Testis (tissue), 3 donors: ENCODE data around the gene FGGY. TPM values are rescaled to one million over a fixed set of nuclear protein-coding genes. Genes with fewer than 3 reads are reported as not detected.
"Not testable (repeated sequence)": the region's sequence is repeated elsewhere in the genome, so short reads cannot be mapped to it uniquely, and the experiment has no call there.

ENCODE experiments used
- DNase-seq: peaks from one replicate; pipeline ENCODE4 v3.0.0-alpha.2; 2019
- H3K27ac ChIP-seq, 2 donors: fragments of 200-600 bp; sonication (generic); one replicate each; pipeline ENCODE4 v1.5.1; 2019
- H3K27me3 ChIP-seq: fragments of 200-600 bp; sonication (generic); one replicate; pipeline ENCODE4 v1.5.1; 2019
- H3K36me3 ChIP-seq: fragments of 200-600 bp; sonication (generic); one replicate; pipeline ENCODE4 v1.5.1; 2017; ENCODE audit warnings: low read depth; ENCODE audit errors: missing control alignments
- H3K4me1 ChIP-seq: fragments of 200-600 bp; sonication (generic); one replicate; pipeline ENCODE4 v1.5.1; 2019
- H3K4me3 ChIP-seq, 2 donors: fragments of 200-600 bp; sonication (generic); one replicate each; pipeline ENCODE4 v1.5.1; 2017 to 2019
- H3K9me3 ChIP-seq: fragments of 200-600 bp; sonication (generic); one replicate; pipeline ENCODE4 v1.5.1; 2017
- POLR2A ChIP-seq: fragments of 450-650 bp; IDR thresholded peaks from one replicate; pipeline ENCODE4 v1.6.1; 2017; ENCODE audit warnings: antibody characterized with exemption, mild to moderate bottlenecking, moderate library complexity
- WGBS, 2 donors: methylation state at CpG; one replicate each; pipeline ENCODE4 v1.1.5; 2018; 5-methylcytosine and 5-hydroxymethylcytosine counted together
- intact Hi-C: fragments of 100-400 bp; cut with DNase I; formaldehyde crosslinking; loops from one replicate; pipeline ENCODE4 v1.15.1; 2023; ENCODE audit warnings: low total_unique reads
- polyA plus RNA-seq: library from polyadenylated mRNA; stranded (reverse); fragments of 350-450 nt; fragmentation: Illumina TruSeq; extraction: RNeasy Lipid Tissue Mini Kit (QIAGEN cat#74804); gene quantifications from one replicate; pipeline ENCODE4 v1.2.3, GENCODE V29; 2014; ENCODE audit warnings: low read depth, low replicate concordance; ENCODE audit not compliant: insufficient read depth
- total RNA-seq, 2 donors: library from RNA; depleted of rRNA; stranded (reverse); fragments of >200 nt; gene quantifications; one replicate each; pipeline ENCODE4 v1.2.3, GENCODE V29; 2016
- TF ChIP-seq, protein P1 (sequence below), 3 experiments: fragments of 450-650 bp in 2 of 3; fragments of 200-600 bp in 1 of 3; sonication (generic) in 1 of 3; IDR thresholded peaks; one replicate each; pipeline ENCODE4 v1.5.1; 2016 to 2019; ENCODE audit warnings: antibody characterized with exemption in 3 of 3, mild to moderate bottlenecking in 2 of 3, moderate library complexity in 1 of 3

FGGY gene
- total and polyA plus RNA-seq, 3 donors from 2014 or later: 14.6 to 32.8 (median 32.3) TPM

GRCh38 chr1:59570524-59570923 lies 273.6 kb downstream of the FGGY start:
- no peak overlapping the region for H3K4me3 ChIP-seq
- TF ChIP-seq, protein P1, sequence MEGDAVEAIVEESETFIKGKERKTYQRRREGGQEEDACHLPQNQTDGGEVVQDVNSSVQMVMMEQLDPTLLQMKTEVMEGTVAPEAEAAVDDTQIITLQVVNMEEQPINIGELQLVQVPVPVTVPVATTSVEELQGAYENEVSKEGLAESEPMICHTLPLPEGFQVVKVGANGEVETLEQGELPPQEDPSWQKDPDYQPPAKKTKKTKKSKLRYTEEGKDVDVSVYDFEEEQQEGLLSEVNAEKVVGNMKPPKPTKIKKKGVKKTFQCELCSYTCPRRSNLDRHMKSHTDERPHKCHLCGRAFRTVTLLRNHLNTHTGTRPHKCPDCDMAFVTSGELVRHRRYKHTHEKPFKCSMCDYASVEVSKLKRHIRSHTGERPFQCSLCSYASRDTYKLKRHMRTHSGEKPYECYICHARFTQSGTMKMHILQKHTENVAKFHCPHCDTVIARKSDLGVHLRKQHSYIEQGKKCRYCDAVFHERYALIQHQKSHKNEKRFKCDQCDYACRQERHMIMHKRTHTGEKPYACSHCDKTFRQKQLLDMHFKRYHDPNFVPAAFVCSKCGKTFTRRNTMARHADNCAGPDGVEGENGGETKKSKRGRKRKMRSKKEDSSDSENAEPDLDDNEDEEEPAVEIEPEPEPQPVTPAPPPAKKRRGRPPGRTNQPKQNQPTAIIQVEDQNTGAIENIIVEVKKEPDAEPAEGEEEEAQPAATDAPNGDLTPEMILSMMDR (IDR thresholded peaks at IDR 0.05): no peak
- no peak for TF ChIP-seq POLR2A
- intact Hi-C loops: no loop called here
- H3K36me3 ChIP-seq: no peaks in the 10 kb centered on the region
- peak; percentile 23 for DNase-seq
- H3K9me3 ChIP-seq: no peaks in the 10 kb centered on the region
- H3K27me3 ChIP-seq: no peaks in the 10 kb centered on the region
- WGBS, 2 donors: 80% methylated on average over 3 of the region's 3 CpGs
- H3K27ac ChIP-seq: no peak overlapping the region
- H3K4me1 ChIP-seq: no peaks in the 10 kb centered on the region

- Histone ChIP-seq H3K4me3 (no peak overlapping the region), H3K27me3 (no peaks in the 10 kb centered on the region), H3K4me1 (no peaks in the 10 kb centered on the region), H3K27ac (no peak overlapping the region), H3K9me3 (no peaks in the 10 kb centered on the region), H3K36me3 (no peaks in the 10 kb centered on the region)
- intact Hi-C loops: no loop called here
- no peak for DNase-seq
- TF ChIP-seq, protein P1 (IDR thresholded peaks at IDR 0.05): no peak
- no peak for TF ChIP-seq POLR2A
- whole genome bisulfite sequencing, 2 donors: 95% methylated on average over 2 of the region's 2 CpGs
Observed at GRCh38 chr1:59574085-59574484, 277.2 kb downstream of the FGGY start.

GRCh38 chr1:59577774-59578173 lies 280.9 kb downstream of the FGGY start:
- no peak for TF ChIP-seq POLR2A
- TF ChIP-seq, protein P1 (IDR thresholded peaks at IDR 0.05): no peak
- no peaks in the 10 kb centered on the region for H3K4me1 ChIP-seq
- no peaks in the 10 kb centered on the region for H3K36me3 ChIP-seq
- no peak overlapping the region for H3K27ac ChIP-seq
- no peaks in the 10 kb centered on the region for H3K27me3 ChIP-seq
- 86 to 90% methylated on average over 4 of the region's 4 CpGs for WGBS, 2 donors
- H3K9me3 ChIP-seq: no peaks in the 10 kb centered on the region
- no peak overlapping the region for H3K4me3 ChIP-seq
- DNase-seq: no peak
- intact Hi-C loops: no loop called here

DNA sequence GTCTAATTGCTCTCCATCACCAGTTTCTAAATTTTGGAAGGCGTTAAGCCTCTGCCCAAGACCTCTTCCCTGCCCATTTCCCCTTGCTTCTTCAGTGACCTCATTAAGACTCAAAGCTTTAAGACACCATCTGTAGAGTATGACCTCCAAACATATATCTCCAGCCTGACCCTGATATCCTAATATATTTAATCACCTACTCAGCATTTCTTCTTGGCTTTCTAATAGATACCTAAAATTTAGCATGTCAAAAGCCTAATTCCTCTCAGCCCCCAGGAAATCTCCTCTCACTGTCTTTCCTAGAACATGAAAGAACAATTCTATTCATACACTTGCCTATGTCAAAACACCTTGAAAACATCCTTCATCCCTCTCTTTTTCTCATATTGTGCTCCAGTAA lies 282.3 kb downstream of the FGGY start:
- intact Hi-C loops: no loop called here
- Histone ChIP-seq H3K36me3 (no peaks in the 10 kb centered on the region), H3K4me1 (no peaks in the 10 kb centered on the region), H3K27ac (no peak overlapping the region), H3K9me3 (no peaks in the 10 kb centered on the region), H3K27me3 (no peaks in the 10 kb centered on the region), H3K4me3 (no peak overlapping the region)
- TF ChIP-seq POLR2A: no peak
- TF ChIP-seq, protein P1 (IDR thresholded peaks at IDR 0.05): no peak
- DNase-seq: no peak
- WGBS, 2 donors: 100% methylated on average over 1 of the region's 1 CpG

GRCh38 chr1:59580257-59580656 lies 283.4 kb downstream of the FGGY start:
- H3K27ac ChIP-seq: no peak overlapping the region
- intact Hi-C loops: no loop called here
- H3K4me3 ChIP-seq: no peak overlapping the region
- H3K27me3 ChIP-seq: no peaks in the 10 kb centered on the region
- no peaks in the 10 kb centered on the region for H3K4me1 ChIP-seq
- no peaks in the 10 kb centered on the region for H3K36me3 ChIP-seq
- WGBS, 2 donors: 75 to 95% methylated on average over 4 of the region's 4 CpGs
- no peaks in the 10 kb centered on the region for H3K9me3 ChIP-seq
- TF ChIP-seq POLR2A: no peak
- TF ChIP-seq, protein P1 (IDR thresholded peaks at IDR 0.05): no peak
- no peak for DNase-seq

- H3K9me3 ChIP-seq, intact Hi-C loops, H3K27ac ChIP-seq, H3K4me1 ChIP-seq, DNase-seq, H3K36me3 ChIP-seq, H3K4me3 ChIP-seq, H3K27me3 ChIP-seq: not testable (repeated sequence)
- WGBS, 2 donors: 48 to 86% methylated on average over 2 of the region's 2 CpGs
Observed at GRCh38 chr1:59592410-59592809, 295.5 kb downstream of the FGGY start.
